ENCODE data around the gene SLX4. TPM values are rescaled to one million over a fixed set of nuclear protein-coding genes. Genes with fewer than 3 reads are reported as not detected.

Gene SLX4
- total RNA-seq, 1 donor from 2014 or later, result 1.3 TPM

- TF ChIP-seq CTCF (IDR thresholded peaks at IDR 0.05; ENCODE audit: insufficient read depth, low read length, severe bottlenecking), result no peak
- DNase-seq (ENCODE audit: low read depth) (peak; percentile 57), FAIRE-seq (no peak)
- H3K4me3 ChIP-seq (ENCODE audit: low read depth, low read length), result no peak overlapping the region
- no peaks in the 10 kb centered on the region for H3K27me3 ChIP-seq (ENCODE audit: control insufficient read depth, insufficient read depth, low read length)
- no peaks in the 10 kb centered on the region for H3K36me3 ChIP-seq (ENCODE audit: control insufficient read depth, insufficient read depth, low read length)
These were observed 35.0 kb upstream of the SLX4 start for GRCh38 chr16:3646348-3646920.

GRCh38 chr16:3645504-3646347 lies 34.3 kb upstream of the SLX4 start:
- Histone ChIP-seq H3K4me3 (ENCODE audit: low read depth, low read length) (no peak overlapping the region), H3K27me3 (ENCODE audit: control insufficient read depth, insufficient read depth, low read length) (no peaks in the 10 kb centered on the region), H3K36me3 (ENCODE audit: control insufficient read depth, insufficient read depth, low read length) (peaks cover 3% of the 10 kb centered on the region)
- FAIRE-seq (no peak), DNase-seq (ENCODE audit: low read depth) (no peak)
- TF ChIP-seq CTCF (IDR thresholded peaks at IDR 0.05; ENCODE audit: insufficient read depth, low read length, severe bottlenecking), result no peak

DNA sequence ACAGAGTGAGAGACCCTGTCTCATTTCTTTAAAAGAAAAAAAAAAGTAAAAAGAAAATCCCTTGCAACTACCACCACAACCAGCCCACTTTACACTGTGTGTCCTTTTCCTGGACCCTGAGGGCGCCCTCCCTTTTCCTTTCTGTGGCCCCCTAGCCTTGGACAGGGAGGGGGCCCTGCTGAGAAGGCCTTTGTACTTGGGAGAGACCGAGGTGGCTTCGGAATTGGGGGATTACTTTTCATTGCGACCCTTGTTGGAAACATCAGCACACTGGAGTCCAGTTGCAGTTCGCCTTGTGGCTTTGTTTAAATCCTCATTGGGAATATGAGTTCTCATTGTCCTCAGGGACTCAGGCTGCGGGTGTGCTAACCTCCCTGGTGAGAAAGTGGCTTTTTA lies 33.7 kb upstream of the SLX4 start:
- DNase-seq (ENCODE audit: low read depth), result no peak
- Histone ChIP-seq H3K27me3 (ENCODE audit: control insufficient read depth, insufficient read depth, low read length) (no peaks in the 10 kb centered on the region), H3K36me3 (ENCODE audit: control insufficient read depth, insufficient read depth, low read length) (peaks cover 3% of the 10 kb centered on the region), H3K4me3 (ENCODE audit: low read depth, low read length) (no peak overlapping the region)
- no peak for FAIRE-seq
- TF ChIP-seq CTCF (IDR thresholded peaks at IDR 0.05; ENCODE audit: insufficient read depth, low read length, severe bottlenecking), result no peak

DNA sequence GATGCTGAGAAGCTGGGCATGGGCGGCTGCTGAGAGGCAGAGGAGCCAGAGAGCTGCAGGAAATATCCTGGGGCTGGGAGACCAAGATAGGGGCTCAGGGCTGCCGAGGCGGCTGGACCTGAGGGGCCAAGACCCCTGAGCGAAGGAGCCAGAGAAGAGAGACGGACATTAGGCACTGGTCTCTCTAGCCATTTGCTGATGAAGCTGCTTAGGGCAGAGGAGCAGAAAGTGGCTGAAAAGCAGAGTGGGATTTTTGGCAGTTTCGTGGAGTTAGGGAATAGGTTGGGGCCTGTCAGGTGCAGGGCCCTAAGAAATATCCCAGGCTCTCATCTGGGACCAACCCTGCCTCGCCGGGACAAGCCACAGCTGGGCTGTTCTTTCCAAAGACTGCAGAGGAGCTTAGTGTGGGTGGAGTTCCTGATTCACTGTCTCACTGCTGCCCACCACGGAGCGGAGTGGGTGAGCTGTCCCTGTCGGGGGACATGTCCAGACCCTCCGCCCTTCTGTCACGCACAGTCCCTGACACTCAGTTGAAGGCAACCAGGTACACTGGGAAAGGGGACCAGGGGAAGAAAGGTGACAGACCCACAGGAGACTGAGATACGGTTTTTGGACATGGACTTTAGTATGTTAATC lies 31.8 kb upstream of the SLX4 start:
- no peak for FAIRE-seq
- Histone ChIP-seq H3K4me3 (ENCODE audit: low read depth, low read length) (no peak overlapping the region), H3K27me3 (ENCODE audit: control insufficient read depth, insufficient read depth, low read length) (no peaks in the 10 kb centered on the region), H3K36me3 (ENCODE audit: control insufficient read depth, insufficient read depth, low read length) (peaks cover 3% of the 10 kb centered on the region)
- DNase-seq (ENCODE audit: low read depth), result no peak
- TF ChIP-seq CTCF (IDR thresholded peaks at IDR 0.05; ENCODE audit: insufficient read depth, low read length, severe bottlenecking), result no peak

DNA sequence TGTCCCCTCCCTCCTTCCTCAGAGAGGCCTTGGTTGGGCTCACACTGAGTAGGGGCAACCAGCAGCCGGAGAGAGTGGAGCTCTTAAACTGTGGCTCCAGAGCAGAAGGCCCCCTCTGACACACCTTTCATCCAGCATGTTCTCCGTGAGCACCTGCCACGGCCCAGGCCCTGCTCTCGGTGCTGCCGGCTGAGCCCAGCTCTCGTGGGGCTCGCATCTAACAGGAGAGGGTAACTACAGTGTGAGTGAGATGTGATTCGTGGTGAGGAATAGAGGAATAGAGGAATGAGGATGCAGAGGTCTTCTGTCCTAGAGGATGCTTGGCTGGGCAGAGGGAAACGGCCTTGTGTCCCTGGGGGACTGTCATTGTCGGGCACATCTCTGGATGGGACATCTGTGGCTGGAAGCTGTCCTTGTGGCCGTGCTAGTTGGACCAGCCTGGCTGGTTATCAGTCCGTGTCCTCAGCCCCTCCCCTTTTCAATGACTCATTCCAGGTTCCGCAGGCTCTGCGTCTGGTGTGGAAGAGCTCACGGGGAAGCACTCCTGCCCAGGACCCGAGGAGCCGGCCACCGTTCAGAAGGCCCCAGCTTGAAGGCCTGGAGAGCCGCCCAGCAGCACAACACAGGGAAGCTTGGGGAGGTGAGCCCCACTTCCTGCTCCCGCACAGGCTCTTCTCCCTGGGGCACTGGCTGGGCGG lies 31.1 kb upstream of the SLX4 start:
- peak; percentile 72 for DNase-seq (ENCODE audit: low read depth)
- H3K4me3 ChIP-seq (ENCODE audit: low read depth, low read length), result no peak overlapping the region
- no peaks in the 10 kb centered on the region for H3K27me3 ChIP-seq (ENCODE audit: control insufficient read depth, insufficient read depth, low read length)
- H3K36me3 ChIP-seq (ENCODE audit: control insufficient read depth, insufficient read depth, low read length), result peaks cover 3% of the 10 kb centered on the region
- TF ChIP-seq CTCF (IDR thresholded peaks at IDR 0.05; ENCODE audit: insufficient read depth, low read length, severe bottlenecking), result no peak
- peak; percentile 50 for FAIRE-seq
